Caco-2 (cell line): ENCODE results near the gene LDLRAD3. TPM values are rescaled to one million over a fixed set of nuclear protein-coding genes. Genes with fewer than 3 reads are reported as not detected.

ENCODE experiments used
- BruUV-seq: library from RNA; stranded (reverse); fragments of 400-500 nt; replicated peaks from 2 replicates; lab custom pipeline; 2021; lab: Mats Ljungman, UMichigan
- CTCF ChIA-PET: fragments of 300-600 bp; sonication (Branson Sonifier 250); formaldehyde crosslinking; loops from one replicate; lab custom pipeline; 2022; ENCODE audit warnings: antibody characterized with exemption; lab: Charles Lee
- POLR2A ChIA-PET: fragments of 300-600 bp; sonication (Branson Sonifier 250); formaldehyde crosslinking; loops from one replicate; lab custom pipeline; 2022; ENCODE audit warnings: antibody characterized with exemption; lab: Charles Lee
- DNase-seq, 2 experiments: peaks; one replicate each; pipeline versions ENCODE4 v3.0.0 to v3.0.0-alpha.2; 2020 to 2022
- H3K27me3 ChIP-seq: replicated peaks from 2 replicates; pipeline ENCODE4 v1.6.0; 2011; ENCODE audit warnings: low read length; ENCODE audit not compliant: control insufficient read depth, insufficient read depth
- H3K36me3 ChIP-seq: 2 replicates; pipeline ENCODE4 v1.5.1; 2011; ENCODE audit warnings: low read length; ENCODE audit not compliant: control insufficient read depth, insufficient read depth
- H3K4me1 ChIP-seq: fragments of 250-450 bp; sonication (Bioruptor Pico); 2 replicates; pipeline ENCODE4 v1.5.1; 2020; ENCODE audit warnings: mild to moderate bottlenecking
- H3K4me3 ChIP-seq: 2 replicates; pipeline ENCODE4 v1.5.1; 2011; ENCODE audit warnings: low read depth, mild to moderate bottlenecking, control low read depth, low read length
- H3K9me3 ChIP-seq: fragments of 250-450 bp; sonication (Bioruptor Pico); 2 replicates; pipeline ENCODE4 v1.5.1; 2020; ENCODE audit warnings: mild to moderate bottlenecking, moderate library complexity
- H3K27ac Mint-ChIP-seq: one replicate; pipeline ENCODE4 v1.8.0; 2022; ENCODE audit warnings: mixed read lengths; ENCODE audit not compliant: unreplicated experiment
- H3K27me3 Mint-ChIP-seq: one replicate; pipeline ENCODE4 v1.8.0; 2022; ENCODE audit warnings: mixed read lengths; ENCODE audit not compliant: insufficient read depth, unreplicated experiment
- H3K36me3 Mint-ChIP-seq: one replicate; pipeline ENCODE4 v1.8.0; 2022; ENCODE audit warnings: mild to moderate bottlenecking, mixed read lengths; ENCODE audit not compliant: insufficient read depth, unreplicated experiment
- H3K4me1 Mint-ChIP-seq: one replicate; pipeline ENCODE4 v1.8.0; 2022; ENCODE audit warnings: low read depth, mixed read lengths; ENCODE audit not compliant: unreplicated experiment
- H3K4me3 Mint-ChIP-seq: one replicate; pipeline ENCODE4 v1.8.0; 2022; ENCODE audit warnings: mild to moderate bottlenecking, moderate library complexity, mixed read lengths; ENCODE audit not compliant: unreplicated experiment
- H3K9me3 Mint-ChIP-seq: one replicate; pipeline ENCODE4 v1.8.0; 2022; ENCODE audit warnings: mixed read lengths; ENCODE audit not compliant: unreplicated experiment
- CTCF ChIP-seq, 2 experiments: fragments of 200-600 bp in 1 of 2; IDR thresholded peaks; 1 replicate in 1 of 2; 2 replicates in 1 of 2; pipeline versions ENCODE4 v1.5.1 to v1.8.0; 2011 to 2022; ENCODE audit warnings: antibody characterized with exemption in 1 of 2, control low read depth in 1 of 2, inconsistent platforms in 1 of 2, low read depth in 1 of 2, low read length in 1 of 2, mild to moderate bottlenecking in 1 of 2, moderate library complexity in 1 of 2; ENCODE audit not compliant: insufficient read depth in 1 of 2, severe bottlenecking in 1 of 2, unreplicated experiment in 1 of 2
- intact Hi-C: fragments of 100-400 bp; cut with micrococcal nuclease; formaldehyde crosslinking; loops from one replicate; pipeline ENCODE4 v1.10.0; 2022; ENCODE audit not compliant: unreplicated experiment
- total RNA-seq: library from RNA; stranded (reverse); gene quantifications from 2 replicates; pipeline ENCODE4 v1.2.3, GENCODE V29; 2022

Gene LDLRAD3
- total RNA-seq, 1 experiment from 2014 or later = 9.9 TPM

- H3K27me3 ChIP-seq = no peaks in the 10 kb centered on the region
- TF ChIP-seq CTCF (IDR thresholded peaks at IDR 0.05; ENCODE audit: insufficient read depth in 1 of 2, low read depth in 1 of 2, low read length in 1 of 2, severe bottlenecking in 1 of 2, unreplicated experiment in 1 of 2) = no peak
- intact Hi-C loops = no loop called here
- CTCF ChIA-PET = interaction anchor here (1.7 kb wide), 1 partner anchor 335 kb away, joined by 8 read pairs; no protein-coding TSS in a partner anchor
- H3K36me3 ChIP-seq = no peaks in the 10 kb centered on the region
- H3K27me3 Mint-ChIP-seq = no peaks in the 10 kb centered on the region
- H3K27ac Mint-ChIP-seq = no peak overlapping the region
- no peaks in the 10 kb centered on the region for H3K4me1 ChIP-seq
- no peaks in the 10 kb centered on the region for H3K9me3 Mint-ChIP-seq
- H3K36me3 Mint-ChIP-seq = no peaks in the 10 kb centered on the region
- no peaks in the 10 kb centered on the region for H3K4me1 Mint-ChIP-seq
- no peak overlapping the region for H3K4me3 Mint-ChIP-seq
- H3K9me3 ChIP-seq = no peaks in the 10 kb centered on the region
- no peak for DNase-seq
- POLR2A ChIA-PET = no interaction called here
- no TSS peak for BruUV-seq
- H3K4me3 ChIP-seq = no peak overlapping the region
Measured at GRCh38 chr11:36156817-36157519, 213.1 kb downstream of the LDLRAD3 start.

GRCh38 chr11:36160091-36160490 lies 216.2 kb downstream of the LDLRAD3 start:
- intact Hi-C loops = no loop called here
- H3K27me3 ChIP-seq = no peaks in the 10 kb centered on the region
- ChIA-PET CTCF (interaction anchor here (0.7 kb wide), 1 partner anchor 193 kb away, joined by 5 read pairs; no protein-coding TSS in a partner anchor), POLR2A (no interaction called here)
- H3K4me1 ChIP-seq = no peaks in the 10 kb centered on the region
- DNase-seq = no peak
- H3K27me3 Mint-ChIP-seq = no peaks in the 10 kb centered on the region
- no peaks in the 10 kb centered on the region for H3K36me3 ChIP-seq
- no peaks in the 10 kb centered on the region for H3K9me3 Mint-ChIP-seq
- no peak overlapping the region for H3K27ac Mint-ChIP-seq
- no peaks in the 10 kb centered on the region for H3K36me3 Mint-ChIP-seq
- no peak overlapping the region for H3K4me3 ChIP-seq
- no peak for TF ChIP-seq CTCF (IDR thresholded peaks at IDR 0.05; ENCODE audit: insufficient read depth in 1 of 2, low read depth in 1 of 2, low read length in 1 of 2, severe bottlenecking in 1 of 2, unreplicated experiment in 1 of 2)
- no peak overlapping the region for H3K4me3 Mint-ChIP-seq
- no peaks in the 10 kb centered on the region for H3K9me3 ChIP-seq
- no TSS peak for BruUV-seq
- no peaks in the 10 kb centered on the region for H3K4me1 Mint-ChIP-seq

- Histone ChIP-seq H3K9me3 (no peaks in the 10 kb centered on the region), H3K36me3 (no peaks in the 10 kb centered on the region), H3K27me3 (no peaks in the 10 kb centered on the region), H3K4me1 (no peaks in the 10 kb centered on the region), H3K4me3 (no peak overlapping the region)
- TF ChIP-seq CTCF (IDR thresholded peaks at IDR 0.05; ENCODE audit: insufficient read depth in 1 of 2, low read depth in 1 of 2, low read length in 1 of 2, severe bottlenecking in 1 of 2, unreplicated experiment in 1 of 2) = no peak
- CTCF ChIA-PET = no interaction called here
- POLR2A ChIA-PET = no interaction called here
- Mint-ChIP-seq H3K27ac (no peak overlapping the region), H3K27me3 (no peaks in the 10 kb centered on the region), H3K4me3 (no peak overlapping the region), H3K4me1 (no peaks in the 10 kb centered on the region), H3K9me3 (no peaks in the 10 kb centered on the region), H3K36me3 (no peaks in the 10 kb centered on the region)
- no peak for DNase-seq
- no TSS peak for BruUV-seq
- intact Hi-C loops = no loop called here
Measured at GRCh38 chr11:36161572-36161971, 217.7 kb downstream of the LDLRAD3 start.
